Keratinocyte (primary cell): ENCODE results near the gene FAM117A.

Experiments used
- EZH2 ChIP-seq: IDR thresholded peaks from one replicate; pipeline ENCODE4 v1.6.1; 2012; ENCODE audit warnings: inconsistent platforms, mild to moderate bottlenecking, low read length, moderate library complexity
- TF ChIP-seq, protein P1 (sequence below), 3 experiments: IDR thresholded peaks in 1 of 3; conservative IDR thresholded peaks in 1 of 3; optimal IDR thresholded peaks in 1 of 3; 2 replicates in 2 of 3; 3 replicates in 1 of 3; pipeline versions ENCODE3 to v1.5.1; 2011; ENCODE audit warnings: low read length in 3 of 3, mild to moderate bottlenecking in 3 of 3, moderate library complexity in 2 of 3, control low read depth in 1 of 3, inconsistent platforms in 1 of 3; ENCODE audit not compliant: insufficient read depth in 2 of 3; ENCODE audit errors: extremely low read depth in 1 of 3

- TF ChIP-seq EZH2, result no peak
- TF ChIP-seq, protein P1, sequence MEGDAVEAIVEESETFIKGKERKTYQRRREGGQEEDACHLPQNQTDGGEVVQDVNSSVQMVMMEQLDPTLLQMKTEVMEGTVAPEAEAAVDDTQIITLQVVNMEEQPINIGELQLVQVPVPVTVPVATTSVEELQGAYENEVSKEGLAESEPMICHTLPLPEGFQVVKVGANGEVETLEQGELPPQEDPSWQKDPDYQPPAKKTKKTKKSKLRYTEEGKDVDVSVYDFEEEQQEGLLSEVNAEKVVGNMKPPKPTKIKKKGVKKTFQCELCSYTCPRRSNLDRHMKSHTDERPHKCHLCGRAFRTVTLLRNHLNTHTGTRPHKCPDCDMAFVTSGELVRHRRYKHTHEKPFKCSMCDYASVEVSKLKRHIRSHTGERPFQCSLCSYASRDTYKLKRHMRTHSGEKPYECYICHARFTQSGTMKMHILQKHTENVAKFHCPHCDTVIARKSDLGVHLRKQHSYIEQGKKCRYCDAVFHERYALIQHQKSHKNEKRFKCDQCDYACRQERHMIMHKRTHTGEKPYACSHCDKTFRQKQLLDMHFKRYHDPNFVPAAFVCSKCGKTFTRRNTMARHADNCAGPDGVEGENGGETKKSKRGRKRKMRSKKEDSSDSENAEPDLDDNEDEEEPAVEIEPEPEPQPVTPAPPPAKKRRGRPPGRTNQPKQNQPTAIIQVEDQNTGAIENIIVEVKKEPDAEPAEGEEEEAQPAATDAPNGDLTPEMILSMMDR (optimal IDR thresholded peaks at IDR 0.05 in 1 of 3, IDR thresholded peaks at IDR 0.05 in 1 of 3, conservative IDR thresholded peaks at IDR 0.05 in 1 of 3; ENCODE audit: extremely low read depth in 1 of 3, insufficient read depth in 2 of 3, low read length in 3 of 3), result no peak
Observed at GRCh38 chr17:49741692-49742076, 22.2 kb downstream of the FAM117A start.
